Choroid plexus epithelial cell (primary cell): ENCODE results near the gene CDK19.

ENCODE experiments used
- DNase-seq: peaks from one replicate; pipeline ENCODE4 v3.0.0-alpha.2; 2010; ENCODE audit warnings: low read depth
- H3K4me3 ChIP-seq: 2 replicates; pipeline ENCODE4 v1.5.1; 2011; ENCODE audit warnings: low read depth, mild to moderate bottlenecking, control low read depth, low read length, moderate library complexity
- CTCF ChIP-seq: conservative IDR thresholded peaks from 2 replicates; pipeline ENCODE4 v1.5.1; 2011; ENCODE audit warnings: low read depth, mild to moderate bottlenecking, control low read depth, inconsistent platforms, low read length, moderate library complexity

CDK19 gene

GRCh38 chr6:110596354-110596753 is 218.9 kb downstream of the CDK19 start:
- DNase-seq: no peak
- H3K4me3 ChIP-seq: no peak overlapping the region
- no peak for TF ChIP-seq CTCF

GRCh38 chr6:110595112-110595511 is 220.2 kb downstream of the CDK19 start:
- peak; percentile 26 for DNase-seq
- no peak overlapping the region for H3K4me3 ChIP-seq
- TF ChIP-seq CTCF: no peak

- no peak for DNase-seq
- no peak overlapping the region for H3K4me3 ChIP-seq
- no peak for TF ChIP-seq CTCF
Observed at GRCh38 chr6:110593637-110594036, 221.6 kb downstream of the CDK19 start.

GRCh38 chr6:110592765-110593164 is 222.5 kb downstream of the CDK19 start:
- no peak for DNase-seq
- no peak overlapping the region for H3K4me3 ChIP-seq
- TF ChIP-seq CTCF: no peak

- TF ChIP-seq CTCF: no peak
- DNase-seq: peak; percentile 46
Observed at GRCh38 chr6:110590821-110591351, 224.4 kb downstream of the CDK19 start.

GRCh38 chr6:110589865-110590513 is 225.3 kb downstream of the CDK19 start:
- no peak for TF ChIP-seq CTCF
- H3K4me3 ChIP-seq: no peak overlapping the region
- DNase-seq: no peak

More at GRCh38 chr6:110590821-110591351, 224.4 kb downstream of the CDK19 start:
- no peak overlapping the region for H3K4me3 ChIP-seq

- DNase-seq: no peak
- TF ChIP-seq CTCF: no peak
- no peak overlapping the region for H3K4me3 ChIP-seq
Observed at GRCh38 chr6:110587328-110587727, 227.9 kb downstream of the CDK19 start.
